ENCODE measurements around the gene SCN1B.

SCN1B gene

GRCh38 chr19:35084509-35084762 lies 54.2 kb downstream of the SCN1B start:
- H2AFZ ChIP-seq (ENCODE audit: low read depth, low read length) = no peak overlapping the region
- no peaks in the 10 kb centered on the region for H3K27me3 ChIP-seq (ENCODE audit: insufficient read depth, low read length, poor library complexity)
- no peaks in the 10 kb centered on the region for H3K4me1 ChIP-seq (ENCODE audit: insufficient read depth, low read length)
- H3K36me3 ChIP-seq (ENCODE audit: insufficient read depth, low read length) = no peaks in the 10 kb centered on the region
- TF ChIP-seq EZH2 (IDR thresholded peaks at IDR 0.05; ENCODE audit: borderline replicate concordance, low read depth, low read length, severe bottlenecking) = no peak
- no peak for TF ChIP-seq CTCF (IDR thresholded peaks at IDR 0.05; ENCODE audit: borderline replicate concordance, extremely low read depth, low read length, poor library complexity, severe bottlenecking)
- H3K79me2 ChIP-seq (ENCODE audit: insufficient read depth, low read length) = no peaks in the 10 kb centered on the region
- H3K9me3 ChIP-seq (ENCODE audit: insufficient read depth, low read length, severe bottlenecking) = no peaks in the 10 kb centered on the region
- no peak overlapping the region for H3K4me2 ChIP-seq (ENCODE audit: insufficient read depth, low read length)
- ATAC-seq (ENCODE audit: insufficient read depth, low read depth) = no peak
- no peak overlapping the region for H3K9ac ChIP-seq (ENCODE audit: low read depth, low read length)
- no peak overlapping the region for H3K27ac ChIP-seq (ENCODE audit: low read length)
- no peak overlapping the region for H3K4me3 ChIP-seq (ENCODE audit: low read depth in 1 of 2, low read length in 2 of 2)
- no peak for DNase-seq
- no peaks in the 10 kb centered on the region for H4K20me1 ChIP-seq (ENCODE audit: insufficient read depth, low read length)

GRCh38 chr19:35085947-35086346 lies 55.7 kb downstream of the SCN1B start:
- Histone ChIP-seq H3K9me3 (ENCODE audit: insufficient read depth, low read length, severe bottlenecking) (no peaks in the 10 kb centered on the region), H3K4me3 (ENCODE audit: low read depth in 1 of 2, low read length in 2 of 2) (no peak overlapping the region), H3K4me1 (ENCODE audit: insufficient read depth, low read length) (no peaks in the 10 kb centered on the region), H3K79me2 (ENCODE audit: insufficient read depth, low read length) (no peaks in the 10 kb centered on the region), H3K27me3 (ENCODE audit: insufficient read depth, low read length, poor library complexity) (no peaks in the 10 kb centered on the region), H3K9ac (ENCODE audit: low read depth, low read length) (no peak overlapping the region), H3K27ac (ENCODE audit: low read length) (no peak overlapping the region), H2AFZ (ENCODE audit: low read depth, low read length) (no peak overlapping the region), H4K20me1 (ENCODE audit: insufficient read depth, low read length) (no peaks in the 10 kb centered on the region), H3K36me3 (ENCODE audit: insufficient read depth, low read length) (no peaks in the 10 kb centered on the region), H3K4me2 (ENCODE audit: insufficient read depth, low read length) (no peak overlapping the region)
- TF ChIP-seq EZH2 (IDR thresholded peaks at IDR 0.05; ENCODE audit: borderline replicate concordance, low read depth, low read length, severe bottlenecking) (no peak), CTCF (IDR thresholded peaks at IDR 0.05; ENCODE audit: borderline replicate concordance, extremely low read depth, low read length, poor library complexity, severe bottlenecking) (no peak)
- DNase-seq = no peak
- ATAC-seq (ENCODE audit: insufficient read depth, low read depth) = no peak

GRCh38 chr19:35086455-35086854 lies 56.2 kb downstream of the SCN1B start:
- Histone ChIP-seq H3K79me2 (ENCODE audit: insufficient read depth, low read length) (no peaks in the 10 kb centered on the region), H4K20me1 (ENCODE audit: insufficient read depth, low read length) (no peaks in the 10 kb centered on the region), H3K4me1 (ENCODE audit: insufficient read depth, low read length) (no peaks in the 10 kb centered on the region), H3K4me2 (ENCODE audit: insufficient read depth, low read length) (no peak overlapping the region), H3K27ac (ENCODE audit: low read length) (no peak overlapping the region), H3K4me3 (ENCODE audit: low read depth in 1 of 2, low read length in 2 of 2) (no peak overlapping the region), H3K36me3 (ENCODE audit: insufficient read depth, low read length) (no peaks in the 10 kb centered on the region), H3K27me3 (ENCODE audit: insufficient read depth, low read length, poor library complexity) (no peaks in the 10 kb centered on the region), H2AFZ (ENCODE audit: low read depth, low read length) (no peak overlapping the region), H3K9ac (ENCODE audit: low read depth, low read length) (no peak overlapping the region), H3K9me3 (ENCODE audit: insufficient read depth, low read length, severe bottlenecking) (no peaks in the 10 kb centered on the region)
- no peak for DNase-seq
- TF ChIP-seq CTCF (IDR thresholded peaks at IDR 0.05; ENCODE audit: borderline replicate concordance, extremely low read depth, low read length, poor library complexity, severe bottlenecking) (no peak), EZH2 (IDR thresholded peaks at IDR 0.05; ENCODE audit: borderline replicate concordance, low read depth, low read length, severe bottlenecking) (no peak)
- ATAC-seq (ENCODE audit: insufficient read depth, low read depth) = no peak

GRCh38 chr19:35087393-35087792 lies 57.1 kb downstream of the SCN1B start:
- Histone ChIP-seq H3K4me1 (ENCODE audit: insufficient read depth, low read length) (no peaks in the 10 kb centered on the region), H2AFZ (ENCODE audit: low read depth, low read length) (no peak overlapping the region), H3K79me2 (ENCODE audit: insufficient read depth, low read length) (no peaks in the 10 kb centered on the region), H3K27ac (ENCODE audit: low read length) (no peak overlapping the region), H3K9ac (ENCODE audit: low read depth, low read length) (no peak overlapping the region), H3K4me2 (ENCODE audit: insufficient read depth, low read length) (no peak overlapping the region), H3K4me3 (ENCODE audit: low read depth in 1 of 2, low read length in 2 of 2) (no peak overlapping the region), H4K20me1 (ENCODE audit: insufficient read depth, low read length) (no peaks in the 10 kb centered on the region), H3K9me3 (ENCODE audit: insufficient read depth, low read length, severe bottlenecking) (no peaks in the 10 kb centered on the region), H3K27me3 (ENCODE audit: insufficient read depth, low read length, poor library complexity) (no peaks in the 10 kb centered on the region), H3K36me3 (ENCODE audit: insufficient read depth, low read length) (no peaks in the 10 kb centered on the region)
- TF ChIP-seq CTCF (IDR thresholded peaks at IDR 0.05; ENCODE audit: borderline replicate concordance, extremely low read depth, low read length, poor library complexity, severe bottlenecking) (no peak), EZH2 (IDR thresholded peaks at IDR 0.05; ENCODE audit: borderline replicate concordance, low read depth, low read length, severe bottlenecking) (no peak)
- DNase-seq = no peak
- no peak for ATAC-seq (ENCODE audit: insufficient read depth, low read depth)

All from DND-41 (cell line).